Measurements from ENCODE around the gene CIB2. TPM values are rescaled to one million over a fixed set of nuclear protein-coding genes. Genes with fewer than 3 reads are reported as not detected.

Gene CIB2
- total RNA-seq, 1 experiment from 2014 or later = 43.2 TPM

- H3K27me3 Mint-ChIP-seq (ENCODE audit: low read depth) = no peaks in the 10 kb centered on the region
Measured at GRCh38 chr15:78170848-78171773, 39.9 kb upstream of the CIB2 start.

More at GRCh38 chr15:78170848-78171773, 39.9 kb upstream of the CIB2 start:
- H3K79me1 ChIP-seq (ENCODE audit: insufficient read depth, low read depth, low read length, poor library complexity, severe bottlenecking) = no peaks in the 10 kb centered on the region
- no peak overlapping the region for H3K18ac ChIP-seq (ENCODE audit: insufficient read length, low read depth, low read length)
- no peak for TF ChIP-seq CTCF (conservative IDR thresholded peaks at IDR 0.05)
- H4K91ac ChIP-seq (ENCODE audit: insufficient read length, low read depth, low read length) = no peak overlapping the region
- no peaks in the 10 kb centered on the region for H3K23me2 ChIP-seq (ENCODE audit: insufficient read length, low read depth, low read length, poor library complexity, severe bottlenecking)
- no peak overlapping the region for H2BK12ac ChIP-seq (ENCODE audit: insufficient read length, low read depth, low read length)
- H4K8ac ChIP-seq (replicated peaks; ENCODE audit: insufficient read length, low read depth, low read length) = no peak overlapping the region
- H2BK120ac ChIP-seq (ENCODE audit: low read depth, low read length, poor library complexity, severe bottlenecking) = no peak overlapping the region
- WGBS (ENCODE audit: extremely low coverage, insufficient read length, low lambda C conversion rate) = no CpG with 5 or more reads among the region's 17 CpGs
- no peak overlapping the region for H3K4me2 ChIP-seq (ENCODE audit: insufficient read depth, insufficient read length, low read length)
- H3K9ac ChIP-seq (ENCODE audit: extremely low read depth, insufficient read length, low read length) = no peak overlapping the region
- H2AK5ac ChIP-seq (ENCODE audit: insufficient read length, low read length) = no peak overlapping the region
- no peak overlapping the region for H3K4me3 Mint-ChIP-seq
- H3K4ac ChIP-seq (ENCODE audit: low read depth, low read length) = no peak overlapping the region
- no peaks in the 10 kb centered on the region for H3K4me1 ChIP-seq (ENCODE audit: insufficient read depth, low read length)
- H3T11ph ChIP-seq (ENCODE audit: low read length) = no peak overlapping the region
- no peaks in the 10 kb centered on the region for H3K9me3 Mint-ChIP-seq
- no peak overlapping the region for H3K27ac ChIP-seq (ENCODE audit: insufficient read length, low read depth, low read length)
- H3K36me3 Mint-ChIP-seq (ENCODE audit: insufficient read depth in 1 of 3, low read depth in 3 of 3) = peaks cover 17 to 60% (median 19%) of the 10 kb centered on the region in 3 experiments
- no peak overlapping the region for H2BK20ac ChIP-seq (ENCODE audit: low read depth, low read length, poor library complexity, severe bottlenecking)
- H4K20me1 ChIP-seq (ENCODE audit: control insufficient read depth, insufficient read depth, insufficient read length) = no peaks in the 10 kb centered on the region
- no peak overlapping the region for H2AFZ ChIP-seq (ENCODE audit: low read length)
- H3K23ac ChIP-seq (ENCODE audit: insufficient read length, low read depth, low read length) = no peak overlapping the region
- H3K27me3 ChIP-seq (ENCODE audit: insufficient read depth, low read length) = no peaks in the 10 kb centered on the region
- H3K79me2 ChIP-seq (ENCODE audit: insufficient read depth, low read length) = no peaks in the 10 kb centered on the region
- H3K56ac ChIP-seq (ENCODE audit: insufficient read length, low read depth, low read length) = no peak overlapping the region
- H3K14ac ChIP-seq (ENCODE audit: insufficient read depth, low read length) = no peak overlapping the region
- H3K4me1 Mint-ChIP-seq = no peaks in the 10 kb centered on the region
- DNase-seq = no peak
- no peak overlapping the region; a peak in 1 of 7 replicates for H3K27ac Mint-ChIP-seq
- no peak overlapping the region for H2BK5ac ChIP-seq (ENCODE audit: insufficient read length, low read length)
- H3K9me3 ChIP-seq (ENCODE audit: control insufficient read depth, low read depth, low read length) = no peaks in the 10 kb centered on the region
- no peak overlapping the region for H2BK15ac ChIP-seq (ENCODE audit: low read depth, low read length)
- H4K5ac ChIP-seq (ENCODE audit: insufficient read length, low read depth, low read length) = no peak overlapping the region
